GM21390 (cell line): ENCODE results near the gene ALG14.
"Not testable (repeated sequence)": the region's sequence is repeated elsewhere in the genome, so short reads cannot be mapped to it uniquely, and the experiment has no call there.

Experiments used
- ATAC-seq: cut with Tn5 transposase; IDR thresholded peaks from one replicate; pipeline ENCODE4 v1.9.1; 2021; ENCODE audit not compliant: unreplicated experiment

Gene ALG14

GRCh38 chr1:95072532-95073419 lies at the start of gene ALG14:
Gene ALG14, minus strand, starts transcription at chr1:95072951. Its CDS starts 53 bp downstream, at chr1:95072898.
- ATAC-seq, result peak; percentile 96

GRCh38 chr1:95122151-95122697 lies 49.5 kb upstream of the ALG14 start:
- no peak for ATAC-seq

GRCh38 chr1:95119273-95119672 lies 46.5 kb upstream of the ALG14 start:
- ATAC-seq, result no peak

GRCh38 chr1:95118710-95119109 lies 46.0 kb upstream of the ALG14 start:
- ATAC-seq, result no peak

- ATAC-seq, result no peak
Observed at GRCh38 chr1:95118067-95118499, 45.3 kb upstream of the ALG14 start.

GRCh38 chr1:95117207-95118066 lies 44.7 kb upstream of the ALG14 start, which contains the start of gene TLCD4:
Gene TLCD4, plus strand, starts transcription at chr1:95117355. Its CDS starts 26,547 bp downstream, at chr1:95143902.
- ATAC-seq, result peak; percentile 58

GRCh38 chr1:95116580-95117206 lies 43.9 kb upstream of the ALG14 start:
- peak; percentile 63 for ATAC-seq

- ATAC-seq, result no peak
Observed at GRCh38 chr1:95115708-95116137, 43.0 kb upstream of the ALG14 start.

- no peak for ATAC-seq
Observed at GRCh38 chr1:95113684-95114083, 40.9 kb upstream of the ALG14 start.

GRCh38 chr1:95111014-95111413 lies 38.3 kb upstream of the ALG14 start:
- ATAC-seq, result no peak

- ATAC-seq, result no peak
Observed at GRCh38 chr1:95108792-95109191, 36.0 kb upstream of the ALG14 start.

GRCh38 chr1:95098196-95098595 lies 25.4 kb upstream of the ALG14 start:
- no peak for ATAC-seq

- ATAC-seq, result no peak
Observed at GRCh38 chr1:95097426-95097825, 24.7 kb upstream of the ALG14 start.

GRCh38 chr1:95096218-95096841 lies 23.6 kb upstream of the ALG14 start:
- ATAC-seq, result peak; percentile 20

GRCh38 chr1:95095833-95096217 lies 23.1 kb upstream of the ALG14 start:
- peak; percentile 92 for ATAC-seq

- no peak for ATAC-seq
Observed at GRCh38 chr1:95094923-95095322, 22.2 kb upstream of the ALG14 start.

GRCh38 chr1:95093296-95093695 lies 20.5 kb upstream of the ALG14 start:
- no peak for ATAC-seq

- not testable (repeated sequence) for ATAC-seq
Observed at GRCh38 chr1:95092891-95093290, 20.1 kb upstream of the ALG14 start.

GRCh38 chr1:95091290-95091689 lies 18.5 kb upstream of the ALG14 start:
- not testable (repeated sequence) for ATAC-seq

- ATAC-seq, result no peak
Observed at GRCh38 chr1:95089650-95090287, 17.0 kb upstream of the ALG14 start.
